Fibroblast of skin of abdomen (primary cell): Measurements from ENCODE around the gene SDHA. TPM values are rescaled to one million over a fixed set of nuclear protein-coding genes. Genes with fewer than 3 reads are reported as not detected.

Experiments used
- DNase-seq: peaks from one replicate; pipeline ENCODE4 v3.0.0-alpha.2; 2013
- polyA plus RNA-seq, 2 experiments: library from polyadenylated mRNA; unstranded; fragments of 120-200 nt; gene quantifications; one replicate each; pipeline ENCODE4 v1.2.1, GENCODE V29; 2013; ENCODE audit not compliant: insufficient read length in 2 of 2

SDHA gene
- 82.2 TPM for polyA plus RNA-seq (2013, experiment 1 of 2; ENCODE audit: insufficient read length)
- 83.4 TPM for polyA plus RNA-seq (2013, experiment 2 of 2; ENCODE audit: insufficient read length)

DNA sequence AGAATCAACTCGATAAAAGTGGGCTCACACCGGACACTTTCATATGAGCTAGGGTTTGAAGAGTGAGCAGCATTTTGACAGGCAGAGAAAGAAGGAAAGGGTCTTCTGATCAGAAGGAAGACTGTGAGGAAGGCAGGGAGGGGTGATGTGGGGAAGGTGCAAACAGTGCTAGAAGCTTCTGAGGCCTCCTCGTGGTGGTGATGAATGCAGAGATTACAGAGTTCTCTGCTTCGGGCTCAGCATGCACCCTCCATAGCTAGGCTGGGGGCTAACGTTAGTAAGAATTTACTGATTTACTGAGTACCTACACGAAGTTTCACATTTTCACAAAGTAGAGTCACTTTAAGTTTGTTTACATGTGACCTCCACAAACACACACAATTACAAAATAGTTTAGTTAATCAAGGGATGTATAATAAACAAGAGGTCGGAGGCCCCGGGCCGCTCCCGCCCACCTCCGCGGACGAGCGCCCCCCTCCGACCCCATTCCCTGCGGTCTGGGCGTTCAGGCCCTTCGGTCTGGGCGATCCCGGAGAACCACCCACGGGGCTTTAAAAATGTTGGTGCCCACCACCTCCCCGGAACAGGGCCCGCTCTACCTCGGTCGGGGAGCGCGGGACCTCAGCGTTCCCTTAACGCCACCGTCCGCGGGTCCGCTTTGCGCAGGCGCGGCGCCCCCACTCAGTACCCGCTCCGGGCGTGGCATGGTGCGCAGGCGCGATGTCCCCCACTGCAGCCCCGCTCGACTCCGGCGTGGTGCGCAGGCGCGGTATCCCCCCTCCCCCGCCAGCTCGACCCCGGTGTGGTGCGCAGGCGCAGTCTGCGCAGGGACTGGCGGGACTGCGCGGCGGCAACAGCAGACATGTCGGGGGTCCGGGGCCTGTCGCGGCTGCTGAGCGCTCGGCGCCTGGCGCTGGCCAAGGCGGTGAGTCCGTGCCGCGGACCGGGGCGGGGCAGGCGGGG is at the start of gene SDHA, which contains the start of gene CCDC127:
TSS of gene SDHA (plus strand) at position 827 of the 963 bp plus-strand sequence. CDS start at position 863, 36 bp downstream.
TSS of gene CCDC127 (minus strand) at position 660 of the 963 bp plus-strand sequence. CDS start 1,304 bp downstream, outside the sequence.
- peak; percentile 92 for DNase-seq

DNA sequence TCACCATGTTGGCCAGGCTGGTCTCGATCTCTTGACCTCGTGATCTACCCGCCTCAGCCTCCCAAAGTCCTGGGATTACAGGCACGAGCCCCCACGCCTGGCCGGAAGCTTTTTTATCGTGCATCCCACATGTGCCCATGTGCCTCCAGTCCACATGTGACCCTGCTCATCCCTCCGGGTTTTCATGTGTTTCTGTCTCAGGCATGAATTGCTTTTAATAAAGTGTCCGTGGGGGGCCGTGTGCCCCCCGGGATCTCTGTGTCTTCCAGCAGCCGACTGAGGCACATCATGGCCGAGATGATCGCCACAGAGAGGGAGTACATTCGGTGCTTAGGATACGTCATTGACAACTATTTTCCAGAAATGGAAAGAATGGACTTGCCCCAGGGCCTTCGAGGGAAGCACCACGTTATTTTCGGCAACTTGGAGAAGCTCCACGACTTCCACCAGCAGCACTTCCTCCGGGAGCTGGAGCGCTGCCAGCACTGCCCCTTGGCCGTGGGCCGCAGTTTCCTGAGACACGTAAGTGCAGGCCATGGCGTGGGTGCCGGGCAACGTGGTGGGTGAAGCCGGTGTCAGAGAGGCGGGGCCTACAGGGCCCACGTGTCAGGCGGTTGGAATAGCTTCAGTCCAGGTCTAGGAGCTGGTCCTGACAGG is 48.9 kb upstream of the SDHA start:
- DNase-seq, result no peak

GRCh38 chr5:169728-170094 is 48.4 kb upstream of the SDHA start:
- DNase-seq, result no peak

- no peak for DNase-seq
Observed at GRCh38 chr5:170971-171800, 46.9 kb upstream of the SDHA start.

- DNase-seq, result no peak
Observed at GRCh38 chr5:171801-172331, 46.3 kb upstream of the SDHA start.

GRCh38 chr5:172421-172820 is 45.7 kb upstream of the SDHA start:
- no peak for DNase-seq

DNA sequence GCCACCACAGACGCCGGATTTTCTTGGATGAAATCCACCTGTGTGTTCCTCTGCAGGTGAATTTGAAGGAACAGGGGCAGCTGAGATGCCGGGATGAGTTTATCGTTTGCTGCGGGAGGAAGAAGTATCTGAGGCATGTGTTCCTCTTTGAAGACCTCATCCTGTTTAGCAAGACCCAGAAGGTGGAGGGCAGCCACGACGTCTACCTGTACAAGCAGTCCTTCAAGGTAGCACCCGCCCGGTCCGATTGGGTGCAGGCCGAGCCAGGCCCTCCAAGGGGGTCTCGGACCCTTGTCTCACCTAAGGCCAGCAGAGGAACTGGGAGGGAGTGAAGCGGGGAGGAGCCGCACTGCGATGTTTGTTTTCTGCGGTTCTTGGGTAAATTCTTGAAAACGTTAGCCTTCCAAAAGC is 45.3 kb upstream of the SDHA start:
- no peak for DNase-seq

DNA sequence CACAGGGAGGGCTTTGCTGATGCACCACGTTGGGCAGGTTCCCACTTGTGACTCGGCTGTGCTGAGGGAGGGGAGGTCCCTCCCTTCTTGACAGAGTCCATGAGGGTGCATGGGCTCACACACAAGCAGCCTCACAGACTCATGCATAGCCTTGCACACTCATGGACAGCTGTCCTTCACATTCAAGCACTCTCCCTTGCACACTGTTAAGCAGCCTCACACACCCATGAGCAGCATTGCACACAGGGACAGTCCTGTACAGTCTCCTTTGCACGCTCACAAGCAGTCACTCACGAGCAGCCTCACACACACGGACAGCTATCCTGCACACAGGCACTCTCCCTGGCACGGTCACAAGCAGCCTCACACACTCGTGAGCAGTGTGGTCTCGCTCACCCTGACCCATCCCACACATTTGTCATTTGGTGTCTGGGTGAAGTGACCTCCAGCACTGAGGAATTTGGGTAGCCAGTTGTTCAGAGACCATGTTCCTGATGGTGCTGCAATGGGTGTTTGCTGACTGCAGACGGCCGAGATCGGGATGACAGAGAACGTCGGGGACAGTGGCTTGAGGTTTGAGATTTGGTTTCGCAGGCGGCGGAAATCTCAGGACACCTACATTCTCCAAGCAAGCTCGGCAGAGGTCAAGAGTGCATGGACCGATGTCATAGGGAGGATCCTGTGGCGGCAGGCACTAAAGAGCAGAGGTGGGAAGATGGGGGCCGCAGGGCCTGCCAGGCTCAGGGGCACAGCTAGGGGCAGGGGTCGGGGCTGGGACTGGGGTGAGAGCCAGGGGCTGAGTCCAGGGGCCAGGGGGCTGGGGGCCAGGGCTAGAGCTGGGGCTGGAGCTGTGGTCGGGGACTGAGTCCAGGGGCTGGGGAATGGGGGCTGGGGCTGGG is 44.5 kb upstream of the SDHA start:
- DNase-seq, result no peak

DNA sequence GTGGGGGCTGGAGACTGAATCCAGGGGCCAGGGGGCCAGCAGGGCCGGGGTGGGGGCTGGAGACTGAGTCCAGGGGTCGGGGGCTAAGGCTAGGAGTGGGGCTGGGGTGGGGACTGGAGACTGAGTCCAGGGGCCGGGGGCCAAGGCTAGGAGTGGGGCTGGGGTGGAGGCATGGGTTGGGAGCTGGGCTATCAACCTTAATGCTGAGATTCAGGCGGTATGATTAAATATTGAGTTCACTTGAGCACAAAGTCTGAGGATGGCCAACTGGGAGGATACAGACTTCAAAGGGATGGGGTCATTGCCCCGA is 43.9 kb upstream of the SDHA start:
- no peak for DNase-seq

- DNase-seq, result no peak
Observed at GRCh38 chr5:174876-175465, 43.1 kb upstream of the SDHA start.

DNA sequence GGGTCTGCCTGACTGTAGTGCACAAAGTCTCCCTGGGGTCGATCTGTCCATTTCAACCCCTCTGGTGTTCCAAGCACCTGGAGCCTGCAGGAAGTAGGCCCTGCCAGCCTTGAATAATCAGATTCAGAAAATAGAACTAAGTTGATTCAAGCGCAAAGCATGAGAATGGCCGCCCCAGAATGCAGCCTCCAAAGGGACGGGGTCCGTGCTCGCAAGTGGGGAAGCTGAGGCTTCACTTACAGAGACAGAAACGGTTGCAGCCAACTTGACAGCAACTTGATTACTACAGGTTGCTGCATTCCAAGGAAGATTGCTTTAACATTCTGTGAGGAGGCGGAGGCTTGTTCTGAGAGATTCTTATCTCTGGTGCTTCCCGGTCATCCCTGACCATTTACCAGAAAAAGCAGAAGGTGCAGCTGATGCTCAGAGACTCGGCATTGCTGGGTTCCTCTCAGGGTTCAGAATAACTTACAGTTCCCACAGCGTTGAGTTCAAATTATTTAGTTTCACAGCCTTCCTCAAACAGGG is 41.8 kb upstream of the SDHA start:
- no peak for DNase-seq

- DNase-seq, result no peak
Observed at GRCh38 chr5:178110-178509, 40.0 kb upstream of the SDHA start.

DNA sequence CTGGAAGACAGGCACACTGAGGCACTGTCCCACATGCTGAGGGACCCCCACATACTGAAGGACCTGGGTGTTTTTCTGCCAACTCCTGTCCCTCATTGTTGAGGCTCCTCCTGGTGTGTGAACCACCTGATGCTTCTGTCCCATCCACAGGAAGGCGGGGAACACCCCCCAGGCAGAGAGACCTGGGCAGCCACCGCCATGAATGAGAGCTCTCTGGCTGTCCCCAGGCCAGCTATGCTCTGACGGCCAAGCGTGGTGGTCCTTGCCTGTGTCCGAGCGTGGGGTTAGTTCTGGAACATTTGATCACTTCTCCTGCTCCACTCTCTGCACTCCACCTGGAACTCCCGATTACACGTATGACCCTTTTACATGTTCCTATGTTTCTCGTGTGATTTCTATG is 38.7 kb upstream of the SDHA start:
- DNase-seq, result no peak

GRCh38 chr5:180286-180918 is 37.7 kb upstream of the SDHA start:
- no peak for DNase-seq

GRCh38 chr5:181160-181559 is 37.0 kb upstream of the SDHA start:
- no peak for DNase-seq

DNA sequence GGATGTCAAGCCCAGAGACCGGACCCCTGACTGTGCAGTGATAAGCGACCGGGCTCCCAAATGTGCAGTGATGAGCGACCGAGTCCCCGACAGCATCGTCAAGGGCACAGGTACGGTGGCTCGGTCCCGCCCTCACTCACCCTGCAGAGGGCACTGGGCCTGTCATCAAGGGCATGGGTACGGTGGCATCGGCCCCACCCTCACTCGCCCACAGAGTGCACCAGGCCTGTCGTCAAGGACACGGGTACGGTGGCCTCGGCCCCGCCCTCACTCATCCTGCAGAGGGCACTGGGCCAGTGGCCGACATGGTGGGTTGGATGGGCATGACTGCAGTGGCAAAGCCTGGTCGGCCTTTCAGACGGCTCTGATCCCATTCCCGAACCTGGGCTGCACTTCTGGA is 36.6 kb upstream of the SDHA start:
- DNase-seq, result no peak

DNA sequence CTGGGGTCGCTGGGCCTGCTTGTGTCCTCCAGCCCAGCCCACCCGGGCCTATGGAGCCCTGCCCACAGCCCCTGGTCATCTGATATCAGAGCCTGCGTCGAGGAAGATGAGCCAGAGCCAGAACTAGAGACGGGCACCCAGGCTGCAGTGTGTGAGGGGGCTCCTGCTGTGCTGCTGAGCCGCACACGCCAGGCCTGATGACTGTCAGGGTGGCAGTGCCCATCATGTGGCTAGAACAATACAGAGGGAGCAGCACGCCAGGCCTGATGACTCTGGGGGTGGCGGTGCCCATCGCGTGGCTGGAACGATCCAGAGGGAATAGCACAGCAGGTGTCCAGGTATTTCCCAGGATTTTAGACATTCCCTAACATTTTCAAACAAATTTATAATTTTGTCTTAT is 36.0 kb upstream of the SDHA start:
- DNase-seq, result no peak

GRCh38 chr5:184471-184870 is 33.6 kb upstream of the SDHA start:
- DNase-seq, result no peak

- no peak for DNase-seq
Observed at GRCh38 chr5:185095-186070, 32.7 kb upstream of the SDHA start.
